Hepatocyte (in vitro differentiated cells): ENCODE results near the gene ANKRD1. TPM values are rescaled to one million over a fixed set of nuclear protein-coding genes. Genes with fewer than 3 reads are reported as not detected.
"Not testable (repeated sequence)": the region's sequence is repeated elsewhere in the genome, so short reads cannot be mapped to it uniquely, and the experiment has no call there.

ENCODE experiments used
- DNase-seq: peaks from one replicate; pipeline ENCODE4 v3.0.0-alpha.2; 2016; ENCODE audit warnings: low spot score
- H2AFZ ChIP-seq: fragments of 200-600 bp; sonication (generic); 2 replicates; pipeline ENCODE4 v1.6.0; 2016; ENCODE audit warnings: antibody characterized with exemption, mild to moderate bottlenecking
- H3K27ac ChIP-seq: fragments of 200-600 bp; sonication (generic); 2 replicates; pipeline ENCODE4 v1.5.1; 2016; ENCODE audit warnings: mild to moderate bottlenecking
- H3K27me3 ChIP-seq: fragments of 200-600 bp; sonication (generic); 2 replicates; pipeline ENCODE4 v1.6.1; 2016
- H3K36me3 ChIP-seq: fragments of 200-600 bp; sonication (generic); replicated peaks from 2 replicates; pipeline ENCODE4 v1.5.1; 2016; ENCODE audit warnings: low read depth; ENCODE audit not compliant: insufficient read depth
- H3K4me1 ChIP-seq: fragments of 200-600 bp; sonication (generic); 2 replicates; pipeline ENCODE4 v1.5.1; 2016; ENCODE audit warnings: mild to moderate bottlenecking, moderate library complexity; ENCODE audit not compliant: insufficient read depth
- H3K4me2 ChIP-seq: fragments of 200-600 bp; sonication (generic); 2 replicates; pipeline ENCODE4 v1.6.0; 2016
- H3K4me3 ChIP-seq: fragments of 200-600 bp; sonication (generic); 2 replicates; pipeline ENCODE4 v1.5.1; 2016; ENCODE audit warnings: mild to moderate bottlenecking
- H3K79me2 ChIP-seq: fragments of 200-600 bp; sonication (generic); 2 replicates; pipeline ENCODE4 v1.6.0; 2017; ENCODE audit warnings: mild to moderate bottlenecking
- H3K9me2 ChIP-seq: fragments of 200-600 bp; sonication (generic); replicated peaks from 2 replicates; pipeline ENCODE4 v1.6.0; 2017; ENCODE audit warnings: mild to moderate bottlenecking; ENCODE audit not compliant: insufficient read depth
- H3K9me3 ChIP-seq: fragments of 200-600 bp; sonication (generic); 2 replicates; pipeline ENCODE4 v1.5.1; 2016; ENCODE audit warnings: low read depth, mild to moderate bottlenecking
- H4K20me1 ChIP-seq: fragments of 200-600 bp; sonication (generic); 2 replicates; pipeline ENCODE4 v1.6.0; 2016; ENCODE audit warnings: mild to moderate bottlenecking; ENCODE audit not compliant: insufficient read depth, poor library complexity, severe bottlenecking
- CTCF ChIP-seq: fragments of 200-600 bp; sonication (generic); IDR thresholded peaks from 2 replicates; pipeline ENCODE4 v1.5.1; 2016; ENCODE audit warnings: antibody characterized with exemption, mild to moderate bottlenecking; ENCODE audit not compliant: poor library complexity
- EZH2 ChIP-seq: fragments of 200-600 bp; sonication (generic); IDR thresholded peaks from 2 replicates; pipeline ENCODE4 v1.6.1; 2016; ENCODE audit warnings: antibody characterized with exemption, mild to moderate bottlenecking, borderline replicate concordance
- EZH2phosphoT487 ChIP-seq: fragments of 200-600 bp; sonication (generic); IDR thresholded peaks from one replicate; pipeline ENCODE4 v1.6.1; 2018; ENCODE audit warnings: antibody characterized with exemption, mild to moderate bottlenecking, low read depth, moderate library complexity; ENCODE audit not compliant: unreplicated experiment, severe bottlenecking
- WGBS: methylation state at CpG from one replicate; pipeline ENCODE4 v1.1.6; 2016; ENCODE audit warnings: low lambda C conversion rate; ENCODE audit errors: missing lambda C conversion rate; 5-methylcytosine and 5-hydroxymethylcytosine counted together
- polyA plus RNA-seq: library from polyadenylated mRNA; unstranded; fragments of >200 nt; fragmentation: Nextera tagmentation; extraction: Ambion mirVana; gene quantifications from 2 replicates; pipeline ENCODE4 v1.2.1, GENCODE V29; 2016
- total RNA-seq: library from RNA; depleted of rRNA; stranded (reverse); fragments of >200 nt; gene quantifications from 2 replicates; pipeline ENCODE4 v1.2.3, GENCODE V29; 2014

ANKRD1 gene
- total and polyA plus RNA-seq, 2 experiments from 2014 or later, result 43.4 to 105 TPM

GRCh38 chr10:90905925-90906324 is 15.0 kb downstream of the ANKRD1 start:
- H3K4me2 ChIP-seq, result no peak overlapping the region
- H3K9me2 ChIP-seq, result no peaks in the 10 kb centered on the region
- no peaks in the 10 kb centered on the region for H4K20me1 ChIP-seq
- H3K27ac ChIP-seq, result no peak overlapping the region
- no peaks in the 10 kb centered on the region for H3K9me3 ChIP-seq
- DNase-seq, result no peak
- no peaks in the 10 kb centered on the region for H3K79me2 ChIP-seq
- no peak overlapping the region for H3K4me3 ChIP-seq
- 86% methylated on average over 1 of the region's 1 CpG for WGBS
- no peak for TF ChIP-seq EZH2
- no peaks in the 10 kb centered on the region for H3K4me1 ChIP-seq
- H3K27me3 ChIP-seq, result no peaks in the 10 kb centered on the region
- no peak overlapping the region for H2AFZ ChIP-seq
- no peaks in the 10 kb centered on the region for H3K36me3 ChIP-seq

GRCh38 chr10:90896916-90897315 is 24.0 kb downstream of the ANKRD1 start:
- 88% methylated on average over 2 of the region's 2 CpGs for WGBS

GRCh38 chr10:90893190-90893589 is 27.7 kb downstream of the ANKRD1 start:
- WGBS, result 93% methylated on average over 3 of the region's 3 CpGs
- H3K27me3 ChIP-seq, result no peaks in the 10 kb centered on the region
- H3K9me2 ChIP-seq, result no peaks in the 10 kb centered on the region
- no peak for DNase-seq
- H3K4me1 ChIP-seq, result no peaks in the 10 kb centered on the region
- no peaks in the 10 kb centered on the region for H3K79me2 ChIP-seq
- no peaks in the 10 kb centered on the region for H3K9me3 ChIP-seq
- no peak overlapping the region for H2AFZ ChIP-seq
- no peaks in the 10 kb centered on the region for H4K20me1 ChIP-seq
- no peak overlapping the region for H3K4me3 ChIP-seq
- no peak overlapping the region for H3K27ac ChIP-seq
- H3K36me3 ChIP-seq, result no peaks in the 10 kb centered on the region
- no peak overlapping the region for H3K4me2 ChIP-seq
- TF ChIP-seq EZH2phosphoT487 (no peak), EZH2 (no peak), CTCF (no peak)

More at GRCh38 chr10:90896916-90897315, 24.0 kb downstream of the ANKRD1 start:
- not testable (repeated sequence) for H3K9me3 ChIP-seq, H3K4me2 ChIP-seq, H3K4me3 ChIP-seq, H3K36me3 ChIP-seq, H3K79me2 ChIP-seq, H3K27ac ChIP-seq, DNase-seq, H2AFZ ChIP-seq, H4K20me1 ChIP-seq, H3K9me2 ChIP-seq, H3K27me3 ChIP-seq, H3K4me1 ChIP-seq

- 91% methylated on average over 2 of the region's 2 CpGs for WGBS
- Histone ChIP-seq H3K27me3 (no peaks in the 10 kb centered on the region), H3K9me2 (no peaks in the 10 kb centered on the region), H3K4me3 (no peak overlapping the region), H3K36me3 (no peaks in the 10 kb centered on the region), H3K79me2 (no peaks in the 10 kb centered on the region), H3K9me3 (no peaks in the 10 kb centered on the region), H2AFZ (no peak overlapping the region), H3K4me2 (no peak overlapping the region), H3K4me1 (no peaks in the 10 kb centered on the region), H4K20me1 (no peaks in the 10 kb centered on the region), H3K27ac (no peak overlapping the region)
- TF ChIP-seq CTCF (no peak), EZH2 (no peak), EZH2phosphoT487 (no peak)
- DNase-seq, result no peak
These were observed 30.5 kb downstream of the ANKRD1 start for GRCh38 chr10:90890347-90890746.

GRCh38 chr10:90889636-90890035 is 31.3 kb downstream of the ANKRD1 start:
- H3K9me2 ChIP-seq, result no peaks in the 10 kb centered on the region
- WGBS, result 100% methylated on average over 1 of the region's 1 CpG
- H3K36me3 ChIP-seq, result no peaks in the 10 kb centered on the region
- no peak overlapping the region for H3K27ac ChIP-seq
- H3K27me3 ChIP-seq, result no peaks in the 10 kb centered on the region
- no peaks in the 10 kb centered on the region for H3K79me2 ChIP-seq
- H3K4me2 ChIP-seq, result no peak overlapping the region
- H3K4me1 ChIP-seq, result peaks cover 4% of the 10 kb centered on the region
- H2AFZ ChIP-seq, result no peak overlapping the region
- DNase-seq, result no peak
- TF ChIP-seq EZH2phosphoT487 (no peak), EZH2 (no peak), CTCF (no peak)
- H3K9me3 ChIP-seq, result no peaks in the 10 kb centered on the region
- no peaks in the 10 kb centered on the region for H4K20me1 ChIP-seq
- no peak overlapping the region for H3K4me3 ChIP-seq
